CD4-positive, alpha-beta T cell (primary cell): ENCODE measurements around the gene GPR3. TPM values are rescaled to one million over a fixed set of nuclear protein-coding genes. Genes with fewer than 3 reads are reported as not detected.

Experiments
- ATAC-seq: fragments of 200-7000 bp; cut with Tn5 transposase; one replicate; pipeline ENCODE4 v1.10.0; 2022; ENCODE audit warnings: mild to moderate bottlenecking; ENCODE audit not compliant: poor library complexity
- CTCF ChIA-PET: fragments of 350-600 bp; sonication (Branson Sonifier 250); formaldehyde crosslinking; loops from one replicate; lab custom pipeline; 2021; ENCODE audit warnings: antibody characterized with exemption, inconsistent platforms; lab: Charles Lee
- POLR2A ChIA-PET: fragments of 350-600 bp; sonication (Branson Sonifier 250); formaldehyde crosslinking; loops from one replicate; lab custom pipeline; 2021; ENCODE audit warnings: antibody characterized with exemption, inconsistent platforms; lab: Charles Lee
- DNase-seq, 14 experiments: peaks; one replicate each; pipeline ENCODE4 v3.0.0-alpha.2; 2013 to 2020; ENCODE audit warnings: mixed read lengths in 2 of 14
- H3K27ac ChIP-seq, 2 donors: one replicate each; pipeline versions ENCODE4 v1.5.1 to v1.7.0; 2013; ENCODE audit warnings: low read length in 2 of 2, low read depth in 1 of 2, mild to moderate bottlenecking in 1 of 2
- H3K27me3 ChIP-seq, 2 experiments: 1 replicate in 1 of 2; 2 replicates in 1 of 2; pipeline versions ENCODE4 v1.6.1 to v1.7.0; 2013; ENCODE audit warnings: low read length in 2 of 2, control low read depth in 1 of 2, mild to moderate bottlenecking in 1 of 2, moderate library complexity in 1 of 2; ENCODE audit not compliant: insufficient read depth in 2 of 2, control insufficient read depth in 1 of 2
- H3K36me3 ChIP-seq: one replicate; pipeline ENCODE4 v1.6.1; 2013; ENCODE audit warnings: low read length, control low read depth; ENCODE audit not compliant: insufficient read depth
- H3K4me1 ChIP-seq: one replicate; pipeline ENCODE4 v1.6.1; 2013; ENCODE audit warnings: low read length, control low read depth; ENCODE audit not compliant: insufficient read depth
- H3K4me3 ChIP-seq: one replicate; pipeline ENCODE4 v1.5.1; 2013; ENCODE audit warnings: mild to moderate bottlenecking, low read length, moderate library complexity
- H3K9me3 ChIP-seq, 2 experiments: 1 replicate in 1 of 2; 2 replicates in 1 of 2; pipeline versions ENCODE4 v1.6.1 to v1.7.0; 2013; ENCODE audit warnings: low read length in 2 of 2, mild to moderate bottlenecking in 2 of 2, control low read depth in 1 of 2, moderate library complexity in 1 of 2; ENCODE audit not compliant: control insufficient read depth in 1 of 2, insufficient read depth in 1 of 2
- H3K27ac Mint-ChIP-seq: one replicate; pipeline ENCODE4 v1.8.0; 2020; ENCODE audit warnings: mixed read lengths
- H3K27me3 Mint-ChIP-seq: one replicate; pipeline ENCODE4 v1.8.0; 2021; ENCODE audit warnings: mixed read lengths
- H3K36me3 Mint-ChIP-seq: one replicate; pipeline ENCODE4 v1.8.0; 2021; ENCODE audit warnings: low read depth, mixed read lengths
- H3K4me1 Mint-ChIP-seq: one replicate; pipeline ENCODE4 v1.8.0; 2021; ENCODE audit warnings: low read depth, mixed read lengths
- H3K4me3 Mint-ChIP-seq: one replicate; pipeline ENCODE4 v1.8.0; 2020; ENCODE audit warnings: mild to moderate bottlenecking, mixed read lengths
- H3K9me3 Mint-ChIP-seq: one replicate; pipeline ENCODE4 v1.8.0; 2020; ENCODE audit warnings: mixed read lengths
- CTCF ChIP-seq: fragments of 200-600 bp; IDR thresholded peaks from one replicate; pipeline ENCODE4 v1.8.0; 2022; ENCODE audit warnings: antibody characterized with exemption, mild to moderate bottlenecking
- intact Hi-C, 2 experiments: fragments of 100-400 bp; cut with DNase I in 1 of 2; cut with micrococcal nuclease in 1 of 2; formaldehyde crosslinking; loops; one replicate each; pipeline versions ENCODE4 v1.15.1 to v1.9.0; 2023 to 2025; cut with DNase I, micrococcal nuclease
- total RNA-seq, 174 experiments: library from RNA in 2 of 174; stranded (reverse) in 2 of 174; gene quantifications; one replicate each; pipeline ENCODE4 v1.2.3 and lab custom pipeline; 2021 to 2026

Gene GPR3
- total RNA-seq, 2 experiments from 2014 or later = 0.14 to 0.19 TPM

- peak; percentile 28 for ATAC-seq
- Mint-ChIP-seq H3K36me3 (no peaks in the 10 kb centered on the region), H3K27me3 (no peaks in the 10 kb centered on the region), H3K4me1 (peaks cover 60% of the 10 kb centered on the region), H3K27ac (peak overlapping the region; percentile 59), H3K4me3 (peak overlapping the region; percentile 82), H3K9me3 (no peaks in the 10 kb centered on the region)
- Histone ChIP-seq H3K4me1 (peaks cover 68% of the 10 kb centered on the region), H3K27ac (no peak overlapping the region), H3K4me3 (peak overlapping the region; percentile 47), H3K9me3 (no peaks in the 10 kb centered on the region), H3K36me3 (no peaks in the 10 kb centered on the region), H3K27me3 (no peaks in the 10 kb centered on the region)
- DNase-seq = peak in 11 of 14 experiments; percentile 33 to 76 (median 50)
- ChIA-PET POLR2A (interaction anchor here (1.3 to 5.0 kb wide), 2 partner anchors 19 to 28 kb away, joined by 3 to 56 read pairs; partner anchors contain the start of gene SYTL1), CTCF (no interaction called here)
- TF ChIP-seq CTCF = no peak
- intact Hi-C loops = no loop called here
Measured at GRCh38 chr1:27360159-27361043, 32.0 kb upstream of the GPR3 start.

GRCh38 chr1:27361044-27361402 lies 31.4 kb upstream of the GPR3 start:
- no peaks in the 10 kb centered on the region for H3K9me3 Mint-ChIP-seq
- no peaks in the 10 kb centered on the region for H3K27me3 Mint-ChIP-seq
- intact Hi-C loops = no loop called here
- no peaks in the 10 kb centered on the region for H3K36me3 Mint-ChIP-seq
- H3K4me1 Mint-ChIP-seq = peaks cover 60% of the 10 kb centered on the region
- peaks cover 68% of the 10 kb centered on the region for H3K4me1 ChIP-seq
- no peak overlapping the region for H3K27ac ChIP-seq
- no peak overlapping the region for H3K27ac Mint-ChIP-seq
- peak overlapping the region; percentile 82 for H3K4me3 Mint-ChIP-seq
- no peak for DNase-seq
- no peak overlapping the region for H3K4me3 ChIP-seq
- no peaks in the 10 kb centered on the region for H3K36me3 ChIP-seq
- no peak for TF ChIP-seq CTCF
- no peak for ATAC-seq
- POLR2A ChIA-PET = interaction anchor here (1.3 kb wide), 1 partner anchor 28 kb away, joined by 3 read pairs; no protein-coding TSS in a partner anchor
- CTCF ChIA-PET = no interaction called here
- H3K9me3 ChIP-seq = no peaks in the 10 kb centered on the region
- H3K27me3 ChIP-seq = no peaks in the 10 kb centered on the region

- POLR2A ChIA-PET = interaction anchor here (1.3 kb wide), 1 partner anchor 29 kb away, joined by 3 read pairs; no protein-coding TSS in a partner anchor
Measured at GRCh38 chr1:27361553-27361952, 30.9 kb upstream of the GPR3 start.

More at GRCh38 chr1:27361553-27361952, 30.9 kb upstream of the GPR3 start:
- TF ChIP-seq CTCF = no peak
- H3K4me3 Mint-ChIP-seq = peak overlapping the region; percentile 75
- CTCF ChIA-PET = no interaction called here
- H3K27ac Mint-ChIP-seq = no peak overlapping the region
- peaks cover 60% of the 10 kb centered on the region for H3K4me1 Mint-ChIP-seq
- H3K27me3 Mint-ChIP-seq = no peaks in the 10 kb centered on the region
- Histone ChIP-seq H3K27me3 (no peaks in the 10 kb centered on the region), H3K4me1 (peaks cover 64% of the 10 kb centered on the region), H3K4me3 (no peak overlapping the region), H3K36me3 (no peaks in the 10 kb centered on the region), H3K27ac (no peak overlapping the region), H3K9me3 (no peaks in the 10 kb centered on the region)
- no peak for ATAC-seq
- no peaks in the 10 kb centered on the region for H3K36me3 Mint-ChIP-seq
- DNase-seq = no peak
- intact Hi-C loops = no loop called here
- H3K9me3 Mint-ChIP-seq = no peaks in the 10 kb centered on the region
